K562 (cell line): ENCODE data around the gene S100A9. TPM values are rescaled to one million over a fixed set of nuclear protein-coding genes. Genes with fewer than 3 reads are reported as not detected.

Experiments
- ATAC-seq: fragments of 200-7000 bp; cut with Tn5 transposase; 3 replicates; pipeline ENCODE4 v1.9.1; 2020; ENCODE audit warnings: moderate library complexity
- BruUV-seq: library from RNA; stranded (reverse); fragments of 400-500 nt; replicated peaks from 2 replicates; lab custom pipeline; 2021; lab: Mats Ljungman, UMichigan
- CTCF ChIA-PET: fragments of 300-600 bp; formaldehyde crosslinking; extraction: SDS; loops from one replicate; lab custom pipeline; 2021; ENCODE audit warnings: low intra/inter-chr PET ratio; lab: Yijun Ruan, JAX
- POLR2A ChIA-PET: fragments of 300-600, 350-650 bp; sonication (Branson Sonifier 250); formaldehyde crosslinking; extraction: SDS; loops from one replicate; lab custom pipeline; 2021; ENCODE audit warnings: antibody characterized with exemption, inconsistent platforms; lab: Yijun Ruan, JAX
- DNase-seq, 4 experiments: peaks; one replicate each; pipeline versions ENCODE4 v3.0.0 to v3.0.0-alpha.2; 2011 to 2018; ENCODE audit warnings: low spot score in 3 of 4, mixed read lengths in 3 of 4; ENCODE audit errors: extremely low read depth in 1 of 4
- FAIRE-seq: peaks from 2 replicates; lab custom pipeline; 2011; peaks lifted over from hg19 to GRCh38; lab: Jason Lieb, UNC
- H2AFZ ChIP-seq: 2 replicates; pipeline ENCODE4 v1.6.0; 2011; ENCODE audit warnings: low read depth, low read length, control low read depth, inconsistent platforms
- H3K27ac ChIP-seq: fragments of 200-600 bp; 3 replicates; pipeline ENCODE4 v1.8.0; 2011; ENCODE audit warnings: low read depth, mild to moderate bottlenecking, control low read depth, inconsistent platforms, low read length, moderate library complexity, mixed read lengths; ENCODE audit errors: extremely low read depth
- H3K27me3 ChIP-seq, 2 experiments: fragments of 300-600 bp in 1 of 2; 2 replicates in 1 of 2; 3 replicates in 1 of 2; pipeline versions ENCODE4 v1.6.0 to v1.8.0; 2011; ENCODE audit warnings: inconsistent platforms in 2 of 2, low read length in 2 of 2, mild to moderate bottlenecking in 1 of 2, mixed read lengths in 1 of 2, moderate library complexity in 1 of 2; ENCODE audit not compliant: control insufficient read depth in 2 of 2, insufficient read depth in 2 of 2
- H3K36me3 ChIP-seq: fragments of 300-600 bp; 3 replicates; pipeline ENCODE4 v1.8.0; 2011; ENCODE audit warnings: mild to moderate bottlenecking, low read length, inconsistent platforms; ENCODE audit not compliant: control insufficient read depth, insufficient read depth
- H3K4me1 ChIP-seq, 2 experiments: fragments of 200-600 bp in 1 of 2; replicated peaks in 1 of 2; 2 replicates in 1 of 2; 3 replicates in 1 of 2; pipeline versions ENCODE4 v1.5.1 to v1.8.0; 2011; ENCODE audit warnings: inconsistent platforms in 2 of 2, low read length in 2 of 2, mild to moderate bottlenecking in 1 of 2, mixed read lengths in 1 of 2, moderate library complexity in 1 of 2; ENCODE audit not compliant: control insufficient read depth in 2 of 2, insufficient read depth in 2 of 2
- H3K4me2 ChIP-seq: 2 replicates; pipeline ENCODE4 v1.6.1; 2011; ENCODE audit warnings: low read length, control low read depth, inconsistent platforms, mixed read lengths; ENCODE audit not compliant: insufficient read depth
- H3K4me3 ChIP-seq: fragments of 200-600 bp; sonication (generic), shearing (Covaris generic); 2 replicates; pipeline ENCODE4 v1.5.1; 2016; ENCODE audit warnings: control low read depth, inconsistent platforms
- H3K79me2 ChIP-seq: fragments of 200-600 bp; 3 replicates; pipeline ENCODE4 v1.8.0; 2011; ENCODE audit warnings: low read length, inconsistent platforms; ENCODE audit not compliant: control insufficient read depth, insufficient read depth
- H3K9ac ChIP-seq, 2 experiments: 2 replicates each; pipeline versions ENCODE4 v1.6.0 to v1.6.1; 2011; ENCODE audit warnings: low read depth in 2 of 2, low read length in 2 of 2, control low read depth in 1 of 2, inconsistent platforms in 1 of 2, mild to moderate bottlenecking in 1 of 2, mixed read lengths in 1 of 2; ENCODE audit not compliant: insufficient read depth in 1 of 2
- H3K9me1 ChIP-seq: one replicate; pipeline ENCODE4 v1.6.0; 2011; ENCODE audit warnings: inconsistent platforms, mild to moderate bottlenecking, low read length, moderate library complexity; ENCODE audit not compliant: control insufficient read depth, insufficient read depth
- H3K9me3 ChIP-seq: replicated peaks from 2 replicates; pipeline ENCODE4 v1.5.1; 2011; ENCODE audit warnings: low read depth, low read length, inconsistent platforms; ENCODE audit not compliant: control insufficient read depth, insufficient read depth
- H4K20me1 ChIP-seq: replicated peaks from 2 replicates; pipeline ENCODE4 v1.6.1; 2011; ENCODE audit warnings: low read length, inconsistent platforms, mixed read lengths; ENCODE audit not compliant: control insufficient read depth, insufficient read depth
- CHD2 ChIP-seq: IDR thresholded peaks from 2 replicates; pipeline ENCODE4 v1.6.1; 2011; ENCODE audit warnings: low read depth, low read length
- EZH2 ChIP-seq: IDR thresholded peaks from 2 replicates; pipeline ENCODE4 v1.6.1; 2012; ENCODE audit warnings: low read depth, mild to moderate bottlenecking, inconsistent platforms, low read length, borderline replicate concordance
- FOSL1 ChIP-seq: fragments of 200-800 bp; sonication (Bioruptor generic); conservative IDR thresholded peaks from 2 replicates; pipeline ENCODE4 v1.6.1; 2016; ENCODE audit warnings: missing genetic modification characterization, missing compliant biosample characterization
- NFE2 ChIP-seq: IDR thresholded peaks from 2 replicates; pipeline ENCODE4 v1.6.1; 2014; ENCODE audit warnings: antibody characterized with exemption, low read depth
- OTX1 ChIP-seq: fragments of 450-650 bp; formaldehyde crosslinking; IDR thresholded peaks from 2 replicates; pipeline ENCODE4 v1.4.0; 2022; ENCODE audit warnings: mild to moderate bottlenecking
- PRMT5 ChIP-seq: sonication (generic); formaldehyde crosslinking; IDR thresholded peaks from 2 replicates; pipeline ENCODE4 v1.5.0; 2020; ENCODE audit warnings: missing genetic modification reagents
- RBBP5 ChIP-seq: fragments of 200-600 bp; sonication (generic); IDR thresholded peaks from 2 replicates; pipeline ENCODE4 v1.6.1; 2012; ENCODE audit warnings: borderline replicate concordance, mild to moderate bottlenecking, low read length, control low read depth, inconsistent platforms; ENCODE audit not compliant: insufficient read depth, poor library complexity, severe bottlenecking
- RBFOX2 ChIP-seq: fragments of 200-400 bp; formaldehyde crosslinking; IDR thresholded peaks from 2 replicates; pipeline ENCODE4 v1.6.1; 2017; ENCODE audit warnings: low read depth, mild to moderate bottlenecking, low read length, moderate library complexity
- RNF2 ChIP-seq: sonication (generic); IDR thresholded peaks from 2 replicates; pipeline ENCODE4 v1.6.1; 2016
- SLC30A9 ChIP-seq: fragments of 250-450 bp; sonication (Bioruptor Pico); IDR thresholded peaks from 2 replicates; pipeline ENCODE4 v1.8.0; 2022; ENCODE audit warnings: mild to moderate bottlenecking, moderate library complexity
- UBTF ChIP-seq, 2 experiments: IDR thresholded peaks; 2 replicates each; pipeline ENCODE4 v1.6.1; 2012; ENCODE audit warnings: improper control_type of control experiment in 2 of 2, low read depth in 2 of 2, low read length in 2 of 2, borderline replicate concordance in 1 of 2
- YY1 ChIP-seq, 3 experiments: IDR thresholded peaks; 2 replicates each; pipeline ENCODE4 v1.6.1; 2011; ENCODE audit warnings: low read length in 2 of 3, mild to moderate bottlenecking in 2 of 3, moderate library complexity in 2 of 3, borderline replicate concordance in 1 of 3, control low read depth in 1 of 3, low read depth in 1 of 3; ENCODE audit not compliant: insufficient read depth in 3 of 3, insufficient replicate concordance in 2 of 3, control insufficient read depth in 1 of 3, insufficient read length in 1 of 3; ENCODE audit errors: extremely low read depth in 1 of 3
- ZNF263 ChIP-seq: sonication (generic); formaldehyde crosslinking; IDR thresholded peaks from 2 replicates; pipeline ENCODE4 v1.8.0; 2022; ENCODE audit warnings: mild to moderate bottlenecking, missing genetic modification reagents, borderline replicate concordance
- ZNF436 ChIP-seq: fragments of 250-450, 450-650 bp; sonication (Bioruptor Pico); formaldehyde crosslinking; IDR thresholded peaks from 2 replicates; pipeline ENCODE4 v1.7.0; 2020; ENCODE audit warnings: mild to moderate bottlenecking
- WGBS: fragments of 100-300 bp; shearing (Covaris generic); methylation state at CpG from one replicate; pipeline ENCODE4 v1.1.6; 2016; ENCODE audit warnings: low coverage, mixed read lengths; ENCODE audit not compliant: insufficient coverage; ENCODE audit errors: missing lambda C conversion rate; 5-methylcytosine and 5-hydroxymethylcytosine counted together
- in situ Hi-C: fragments of 300-500 bp; cut with MboI; formaldehyde crosslinking; loops from 4 replicates; pipeline ENCODE4 v1.15.0; 2018; ENCODE audit warnings: inconsistent platforms, mixed read lengths
- intact Hi-C: fragments of 100-400 bp; cut with micrococcal nuclease; formaldehyde crosslinking; loops from 2 replicates; pipeline ENCODE4 v1.14.2; 2022
- polyA plus RNA-seq, 8 experiments: library from polyadenylated mRNA; depleted of rRNA in 4 of 8; stranded (reverse) in 5 of 8; unstranded in 3 of 8; fragments of >200 nt; fragmentation: Nextera tagmentation in 2 of 8; fragmentation: Illumina TruSeq in 1 of 8; extraction: Ambion mirVana in 2 of 8; extraction: Trizol in 1 of 8; gene quantifications; 2 replicates each; pipeline versions ENCODE4 v1.2.1 to v1.2.3, GENCODE V29; 2011 to 2014; ENCODE audit warnings: inconsistent platforms in 1 of 8, missing spikeins in 1 of 8
- total RNA-seq, 7 experiments: library from RNA; depleted of rRNA in 6 of 7; stranded (reverse); fragments of >200 nt in 6 of 7; fragmentation: Illumina TruSeq in 2 of 7; extraction: Trizol in 2 of 7; gene quantifications; 2 replicates each; pipeline versions ENCODE4 v1.2.1 to v1.2.3, GENCODE V29; 2011 to 2021; ENCODE audit warnings: low replicate concordance in 1 of 7

S100A9 gene
- total and polyA plus RNA-seq, 9 of the 15 experiments (the other 6 are each of a cell fraction or from before 2014, with no cell fraction given), result 0.80 TPM; not detected in 8

GRCh38 chr1:153374071-153374470 lies 16.4 kb downstream of the S100A9 start:
- ATAC-seq (no peak), DNase-seq (no peak), FAIRE-seq (no peak)
- no peak overlapping the region for H2AFZ ChIP-seq
- no peaks in the 10 kb centered on the region for H3K9me1 ChIP-seq
- 0% methylated on average over 1 of the region's 2 CpGs for WGBS
- peaks cover 2 to 23% of the 10 kb centered on the region in 2 experiments; a peak in 3 of 5 replicates for H3K27me3 ChIP-seq
- H3K36me3 ChIP-seq, result no peaks in the 10 kb centered on the region
- in situ Hi-C loops (no loop called here), intact Hi-C loops (no loop called here)
- no peaks in the 10 kb centered on the region for H3K4me1 ChIP-seq
- H3K79me2 ChIP-seq, result no peaks in the 10 kb centered on the region
- no peak overlapping the region for H3K27ac ChIP-seq
- POLR2A ChIA-PET, result interaction anchor here (0.7 kb wide), 1 partner anchor 35 kb away, joined by 3 read pairs; no protein-coding TSS in a partner anchor
- CTCF ChIA-PET, result no interaction called here
- BruUV-seq, result no TSS peak
- H3K9ac ChIP-seq, result no peak overlapping the region
- H3K4me2 ChIP-seq, result no peak overlapping the region
- H3K9me3 ChIP-seq, result no peaks in the 10 kb centered on the region
- TF ChIP-seq UBTF (IDR thresholded peaks at IDR 0.05; ENCODE audit: borderline replicate concordance in 1 of 2, low read depth in 2 of 2, low read length in 2 of 2) (no peak), CHD2 (no peak), ZNF263 (CRISPR knock-in tag) (no peak), SLC30A9 (CRISPR knock-in tag) (no peak), ZNF436 (CRISPR knock-in tag) (no peak), EZH2 (no peak), OTX1 (no peak), NFE2 (no peak), FOSL1 (tag) (no peak), RBFOX2 (no peak), RBBP5 (no peak), YY1 (IDR thresholded peaks at IDR 0.05; ENCODE audit: borderline replicate concordance in 1 of 3, control insufficient read depth in 1 of 3, extremely low read depth in 1 of 3, insufficient read depth in 3 of 3, insufficient read length in 1 of 3, insufficient replicate concordance in 2 of 3, low read depth in 1 of 3, low read length in 2 of 3) (no peak), PRMT5 (CRISPR knock-in tag) (no peak), RNF2 (no peak)
- TF ChIP-seq, all 486 proteins: peak for 0
- Histone ChIP-seq H3K4me3 (no peak overlapping the region), H4K20me1 (no peaks in the 10 kb centered on the region)
